HG02610 (cell line): ENCODE measurements around the gene HOXA3.

Experiments
- ATAC-seq: cut with Tn5 transposase; IDR thresholded peaks from one replicate; pipeline ENCODE4 v1.9.1; 2021; ENCODE audit warnings: mild to moderate bottlenecking, moderate library complexity; ENCODE audit not compliant: unreplicated experiment

Gene HOXA3

GRCh38 chr7:27095050-27095896, 57.1 kb downstream of the HOXA3 start:
- peak; percentile 3 for ATAC-seq

DNA sequence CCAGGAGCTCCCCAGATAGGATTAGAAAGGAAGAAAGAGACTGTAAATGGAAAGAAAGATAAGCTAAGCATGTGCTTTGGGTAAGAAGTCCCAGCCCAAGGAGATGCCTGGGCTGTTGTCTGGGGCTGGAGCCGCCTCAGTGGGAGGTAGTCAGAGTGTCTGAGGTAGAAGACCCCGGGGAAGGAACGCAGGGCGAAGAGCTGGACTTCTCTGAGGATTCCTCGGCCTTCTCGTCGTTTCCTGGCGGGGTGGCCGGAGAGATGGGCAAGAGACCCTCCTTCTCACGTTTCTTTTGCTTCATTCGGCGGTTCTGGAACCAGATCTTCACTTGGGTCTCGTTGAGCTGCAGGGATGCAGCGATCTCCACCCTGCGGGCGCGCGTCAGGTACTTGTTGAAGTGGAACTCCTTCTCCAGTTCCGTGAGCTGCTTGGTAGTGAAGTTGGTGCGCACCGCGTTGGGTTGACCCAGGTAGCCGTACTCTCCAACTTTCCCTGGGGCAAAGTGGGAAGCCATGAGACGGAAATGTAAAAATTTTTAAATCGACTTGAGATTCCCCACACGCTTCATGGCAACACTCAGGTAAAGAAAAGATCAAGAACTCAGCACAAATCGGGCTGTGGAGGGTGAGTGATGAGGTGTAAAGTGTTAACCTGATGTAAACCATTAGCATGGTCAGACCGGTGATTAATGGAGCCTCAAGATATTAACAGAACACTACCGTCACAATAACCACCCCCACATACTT, 57.9 kb downstream of the HOXA3 start:
- no peak for ATAC-seq

- ATAC-seq: no peak
Observed at GRCh38 chr7:27093184-27093895, 59.0 kb downstream of the HOXA3 start.

DNA sequence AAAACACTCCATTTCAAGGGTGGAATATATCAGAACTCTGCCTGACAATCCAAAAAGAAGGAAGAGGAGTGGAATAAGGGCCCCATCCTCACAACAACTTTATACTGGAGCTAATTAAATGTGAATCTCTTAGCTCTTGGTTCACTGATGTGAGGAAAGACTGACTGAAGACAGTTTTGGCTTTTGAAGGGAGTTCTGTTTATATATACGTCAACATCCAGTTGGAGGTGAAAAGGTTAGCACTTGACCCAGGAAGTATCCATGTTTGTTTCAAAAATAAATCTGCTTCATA, 59.6 kb downstream of the HOXA3 start:
- ATAC-seq: no peak

DNA sequence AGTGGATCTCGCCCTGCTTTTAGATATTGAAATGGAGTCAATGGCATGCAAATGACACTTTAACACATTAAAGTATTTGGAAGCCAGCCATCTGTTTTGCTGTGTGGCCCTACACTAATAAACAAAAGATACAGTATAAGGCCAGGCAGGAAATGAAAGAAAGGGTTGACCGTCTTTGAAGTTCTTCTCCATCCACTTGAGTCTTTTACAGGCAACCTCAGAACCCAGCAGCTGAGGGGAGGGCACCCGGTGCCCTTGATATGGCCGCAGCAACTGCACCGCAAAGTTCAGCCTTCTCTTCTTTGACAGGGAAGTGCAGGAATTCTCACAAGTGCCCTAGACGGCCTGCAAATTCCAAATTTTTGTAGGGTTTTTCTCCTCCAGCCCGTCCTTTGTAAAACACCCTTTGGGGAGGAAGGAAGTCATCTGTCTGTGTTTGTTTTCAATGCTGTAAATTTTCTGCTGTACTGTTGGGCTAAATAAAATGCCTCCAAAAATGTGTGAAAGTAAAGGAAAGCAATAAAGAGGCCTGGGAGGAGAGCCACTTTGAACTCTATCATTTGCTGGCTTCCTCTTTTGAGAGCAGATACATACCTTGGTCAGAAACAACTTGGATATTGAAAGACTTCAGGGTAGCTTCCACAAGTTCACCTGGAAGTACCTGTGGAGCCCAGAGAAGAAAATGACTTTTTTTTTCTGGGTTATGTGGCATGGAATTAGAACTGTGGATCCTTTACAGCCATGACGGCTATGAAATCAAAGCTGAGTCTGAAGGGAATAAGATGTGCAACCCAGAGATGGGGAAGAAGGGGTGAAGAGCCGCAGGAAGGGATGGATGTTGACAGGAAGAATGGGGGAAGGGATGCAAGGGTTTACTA, 60.2 kb downstream of the HOXA3 start:
- no peak for ATAC-seq

DNA sequence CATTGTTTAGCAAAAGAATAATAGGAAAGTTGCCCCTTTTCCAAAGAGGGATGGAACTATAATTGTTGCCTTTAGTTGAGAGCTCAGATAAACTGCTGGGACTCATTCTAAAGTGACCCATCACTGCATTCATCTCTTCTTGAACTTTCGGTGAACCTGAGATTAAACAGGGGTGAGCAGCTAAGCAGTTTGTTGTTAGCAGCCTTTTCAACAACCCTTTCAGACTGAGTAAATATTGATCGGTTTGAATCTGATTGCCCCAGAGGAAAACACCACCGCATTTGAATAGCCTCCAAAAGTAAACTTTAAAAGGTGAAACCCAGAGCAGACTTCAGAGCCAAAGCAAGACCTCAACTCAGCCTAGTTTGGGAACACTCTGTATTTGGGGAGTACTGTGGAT, 61.3 kb downstream of the HOXA3 start:
- no peak for ATAC-seq

DNA sequence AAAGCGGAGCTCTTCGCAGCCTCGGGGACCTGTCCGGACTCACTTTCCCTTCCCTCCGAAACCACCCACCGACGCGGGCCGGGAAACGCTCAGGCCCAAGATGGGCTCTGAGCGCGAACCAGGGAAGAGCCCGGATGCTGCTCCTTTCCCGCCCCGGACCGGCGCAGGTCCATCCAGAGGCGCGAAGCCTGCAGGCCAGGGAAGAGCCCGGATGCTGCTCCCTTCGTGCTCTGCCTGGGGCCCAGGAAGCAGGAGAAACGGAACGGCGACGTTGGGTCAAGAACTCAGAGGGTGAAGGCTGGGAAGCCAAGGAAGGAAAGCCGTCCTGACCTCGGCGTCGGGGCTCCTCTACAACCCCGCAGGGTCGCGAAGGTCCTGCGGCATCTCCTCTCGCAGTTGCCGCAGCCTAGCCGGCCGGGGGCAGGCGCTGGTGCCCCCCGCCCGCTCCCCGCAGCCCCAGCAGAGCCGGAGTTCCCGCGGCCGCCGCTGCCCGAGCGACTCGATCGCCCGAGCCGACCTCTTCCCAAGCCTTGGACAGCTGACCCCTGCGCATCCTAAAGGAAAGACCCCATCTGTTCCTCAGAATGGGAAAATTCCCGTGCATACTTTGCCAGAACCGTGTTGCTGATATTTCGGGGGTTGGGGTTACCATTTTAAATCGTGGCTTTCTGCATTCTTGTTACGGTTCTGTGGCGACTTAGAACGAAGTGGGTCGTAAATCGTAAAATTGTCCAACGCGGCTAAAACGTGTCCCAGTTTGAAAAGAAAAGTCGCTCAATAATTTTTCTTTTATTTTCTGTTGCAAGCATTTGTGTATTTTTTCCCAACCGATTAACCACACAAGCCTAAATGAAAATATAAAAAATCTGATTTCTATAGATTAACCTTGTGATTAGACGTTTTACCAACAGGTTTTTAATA, 64.1 kb downstream of the HOXA3 start:
- no peak for ATAC-seq

DNA sequence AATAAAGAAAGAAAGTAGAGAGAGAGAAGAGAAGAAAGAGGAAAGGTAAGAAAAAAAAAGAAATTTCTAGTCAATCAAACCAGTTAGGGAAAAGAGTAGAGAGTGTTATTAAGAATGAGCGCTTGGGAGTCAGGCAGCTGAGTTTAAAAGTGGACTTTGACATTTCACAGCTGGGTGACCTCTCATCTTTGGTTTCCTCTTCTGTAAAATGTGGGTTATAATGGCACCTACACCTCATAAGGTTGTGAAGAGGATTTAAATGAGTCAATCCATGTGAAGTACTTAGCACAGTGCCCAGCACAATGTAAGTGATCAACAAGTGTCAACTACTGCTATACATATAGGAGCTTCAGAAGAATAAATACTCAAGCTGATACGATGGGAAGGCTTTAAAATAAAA, 68.7 kb downstream of the HOXA3 start:
- ATAC-seq: no peak

GRCh38 chr7:27082171-27082570, 70.2 kb downstream of the HOXA3 start:
- ATAC-seq: no peak

- no peak for ATAC-seq
Observed at GRCh38 chr7:27080844-27081436, 71.4 kb downstream of the HOXA3 start.

- no peak for ATAC-seq
Observed at GRCh38 chr7:27079234-27079975, 73.0 kb downstream of the HOXA3 start.

- ATAC-seq: no peak
Observed at GRCh38 chr7:27078616-27079233, 73.7 kb downstream of the HOXA3 start.

- no peak for ATAC-seq
Observed at GRCh38 chr7:27073076-27073475, 79.3 kb downstream of the HOXA3 start.

DNA sequence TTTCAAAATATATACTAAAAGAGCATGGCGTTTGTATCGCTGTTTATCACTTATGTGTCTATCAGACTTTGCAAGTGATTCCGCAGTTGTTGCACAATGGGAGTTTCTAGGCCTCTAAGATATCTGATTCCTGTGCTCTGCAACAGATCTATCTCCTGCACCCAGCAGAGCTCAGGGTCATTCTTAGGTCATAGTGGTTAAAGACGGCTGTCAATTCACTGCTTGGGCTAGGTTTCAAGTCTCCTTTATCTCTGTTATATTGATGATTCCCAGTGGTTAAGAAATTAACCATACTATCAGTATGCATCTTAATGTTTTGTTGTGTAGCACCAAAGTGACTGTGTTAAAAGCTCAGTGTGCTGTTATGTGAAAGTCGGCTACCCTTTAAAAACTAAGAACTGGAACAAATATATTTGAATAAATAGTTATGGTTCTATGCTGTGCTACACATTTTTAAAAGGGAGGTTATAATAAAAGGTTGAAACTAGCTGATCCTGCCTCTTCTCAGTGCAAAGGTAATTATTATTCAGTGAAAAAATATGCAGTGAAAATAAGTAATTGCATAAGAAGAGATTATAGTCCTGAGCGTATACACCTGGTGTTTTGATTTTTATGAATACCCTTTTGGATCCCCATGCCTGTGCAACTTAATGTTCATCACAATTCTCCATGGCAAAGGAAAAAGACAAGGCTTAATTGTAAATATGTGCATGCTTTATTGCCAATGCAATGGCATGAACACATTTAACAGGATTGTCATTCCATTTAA, 80.6 kb downstream of the HOXA3 start:
- no peak for ATAC-seq

DNA sequence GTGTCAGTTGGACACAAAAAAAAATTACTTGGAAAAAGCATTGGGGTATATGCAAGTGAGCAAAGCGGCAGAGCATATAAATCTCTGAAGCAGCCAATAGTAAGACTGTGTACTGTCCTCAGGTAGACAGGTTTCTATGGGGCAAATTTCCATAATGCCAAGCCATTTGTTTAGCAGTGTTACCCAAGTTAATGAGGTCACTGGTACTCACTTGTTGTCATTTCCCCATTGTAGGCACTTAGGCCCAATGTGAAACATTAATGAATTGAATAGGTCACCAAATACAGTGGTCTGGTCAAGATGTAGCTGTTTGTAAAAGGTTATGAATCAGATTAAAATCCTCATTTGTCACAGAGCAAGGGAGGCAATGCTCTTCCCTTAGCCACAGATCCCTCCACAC, 84.1 kb downstream of the HOXA3 start:
- no peak for ATAC-seq

GRCh38 chr7:27066148-27066547, 86.2 kb downstream of the HOXA3 start:
- ATAC-seq: no peak

GRCh38 chr7:27065709-27066108, 86.7 kb downstream of the HOXA3 start:
- no peak for ATAC-seq

- ATAC-seq: no peak
Observed at GRCh38 chr7:27064661-27065060, 87.7 kb downstream of the HOXA3 start.
